K562 (cell line): ENCODE data around the gene CUL4B. TPM values are rescaled to one million over a fixed set of nuclear protein-coding genes. Genes with fewer than 3 reads are reported as not detected.

ENCODE experiments used
- BCL6 ChIP-seq: fragments of 250-450 bp; sonication (Bioruptor Pico); IDR thresholded peaks from 2 replicates; pipeline ENCODE4 v1.4.0; 2020
- BRD9 ChIP-seq: fragments of 450-650 bp; IDR thresholded peaks from 2 replicates; pipeline ENCODE4 v1.6.1; 2018; ENCODE audit warnings: low read depth; ENCODE audit not compliant: partially characterized antibody
- CBFB ChIP-seq: sonication (generic); formaldehyde crosslinking; IDR thresholded peaks from 2 replicates; pipeline ENCODE4 v1.4.0; 2020; ENCODE audit warnings: mild to moderate bottlenecking, missing genetic modification reagents
- GTF2A2 ChIP-seq: IDR thresholded peaks from 2 replicates; pipeline ENCODE4 v1.6.1; 2016; ENCODE audit warnings: mild to moderate bottlenecking, missing genetic modification characterization, missing compliant biosample characterization
- KAT7 ChIP-seq: sonication (generic); formaldehyde crosslinking; IDR thresholded peaks from 2 replicates; pipeline ENCODE4 v1.8.0; 2022; ENCODE audit warnings: missing genetic modification reagents, mild to moderate bottlenecking, borderline replicate concordance
- MTA2 ChIP-seq: fragments of 450-650 bp; IDR thresholded peaks from 2 replicates; pipeline ENCODE4 v1.6.1; 2016; ENCODE audit warnings: low read depth
- NR1H2 ChIP-seq: sonication (generic); formaldehyde crosslinking; IDR thresholded peaks from 2 replicates; pipeline ENCODE4 v1.4.0; 2020; ENCODE audit warnings: mild to moderate bottlenecking, missing genetic modification reagents
- POLR3A ChIP-seq: IDR thresholded peaks from 2 replicates; pipeline ENCODE4 v1.6.1; 2011; ENCODE audit warnings: borderline replicate concordance, mild to moderate bottlenecking, moderate library complexity; ENCODE audit not compliant: insufficient read length, insufficient read depth; ENCODE audit errors: extremely low read depth
- TBL1XR1 ChIP-seq, 2 experiments: IDR thresholded peaks; 2 replicates each; pipeline ENCODE4 v1.6.1; 2012; ENCODE audit warnings: improper control_type of control experiment in 2 of 2, low read length in 2 of 2, mild to moderate bottlenecking in 1 of 2
- TEAD4 ChIP-seq, 2 experiments: sonication (generic) in 1 of 2; formaldehyde crosslinking in 1 of 2; IDR thresholded peaks; 2 replicates each; pipeline versions ENCODE4 v1.6.1 to v1.8.0; 2012 to 2022; ENCODE audit warnings: borderline replicate concordance in 1 of 2, inconsistent platforms in 1 of 2, low read length in 1 of 2, mild to moderate bottlenecking in 1 of 2, missing genetic modification reagents in 1 of 2
- THAP12 ChIP-seq: fragments of 250-450 bp; sonication (Bioruptor Pico); IDR thresholded peaks from 2 replicates; pipeline ENCODE4 v1.9.0; 2021; ENCODE audit warnings: mild to moderate bottlenecking, inconsistent platforms
- ZC3H11A ChIP-seq: IDR thresholded peaks from 2 replicates; pipeline ENCODE4 v1.6.1; 2012; ENCODE audit warnings: low read depth, low read length, improper control_type of control experiment
- ZNF655 ChIP-seq: fragments of 250-450 bp; sonication (Bioruptor Pico); IDR thresholded peaks from 2 replicates; pipeline ENCODE4 v1.5.0; 2021
- ZNF75A ChIP-seq: fragments of 450-650 bp; formaldehyde crosslinking; IDR thresholded peaks from 2 replicates; pipeline ENCODE4 v1.4.0; 2020; ENCODE audit warnings: mild to moderate bottlenecking
- ZSCAN29 ChIP-seq: fragments of 450-650 bp; IDR thresholded peaks from 2 replicates; pipeline ENCODE4 v1.6.1; 2017
- polyA plus RNA-seq, 8 experiments: library from polyadenylated mRNA; depleted of rRNA in 4 of 8; stranded (reverse) in 5 of 8; unstranded in 3 of 8; fragments of >200 nt; fragmentation: Nextera tagmentation in 2 of 8; fragmentation: Illumina TruSeq in 1 of 8; extraction: Ambion mirVana in 2 of 8; extraction: Trizol in 1 of 8; gene quantifications; 2 replicates each; pipeline versions ENCODE4 v1.2.1 to v1.2.3, GENCODE V29; 2011 to 2014; ENCODE audit warnings: inconsistent platforms in 1 of 8, missing spikeins in 1 of 8
- total RNA-seq, 7 experiments: library from RNA; depleted of rRNA in 6 of 7; stranded (reverse); fragments of >200 nt in 6 of 7; fragmentation: Illumina TruSeq in 2 of 7; extraction: Trizol in 2 of 7; gene quantifications; 2 replicates each; pipeline versions ENCODE4 v1.2.1 to v1.2.3, GENCODE V29; 2011 to 2021; ENCODE audit warnings: low replicate concordance in 1 of 7
- TF ChIP-seq, protein P1 (sequence below): fragments of 450-650 bp; IDR thresholded peaks from 2 replicates; pipeline ENCODE4 v1.6.1; 2016; ENCODE audit warnings: mild to moderate bottlenecking
- TF ChIP-seq, protein P2 (sequence below), 2 experiments: IDR thresholded peaks; 2 replicates each; pipeline ENCODE4 v1.6.1; 2012; ENCODE audit warnings: improper control_type of control experiment in 2 of 2, low read depth in 2 of 2, low read length in 2 of 2, borderline replicate concordance in 1 of 2
- TF ChIP-seq, protein P3 (sequence below): fragments of 150-350 bp; conservative IDR thresholded peaks from 2 replicates; pipeline ENCODE4 v1.6.1; 2014; ENCODE audit warnings: low read length

The CUL4B gene
- total and polyA plus RNA-seq, 9 of the 15 experiments (the other 6 are each of a cell fraction or from before 2014, with no cell fraction given) = 15.0 to 41.7 (median 37.5) TPM

- no peak for TF ChIP-seq ZC3H11A
- TF ChIP-seq BCL6 = no peak
- TF ChIP-seq CBFB = no peak
- TF ChIP-seq BRD9 = no peak
- TF ChIP-seq, protein P1, sequence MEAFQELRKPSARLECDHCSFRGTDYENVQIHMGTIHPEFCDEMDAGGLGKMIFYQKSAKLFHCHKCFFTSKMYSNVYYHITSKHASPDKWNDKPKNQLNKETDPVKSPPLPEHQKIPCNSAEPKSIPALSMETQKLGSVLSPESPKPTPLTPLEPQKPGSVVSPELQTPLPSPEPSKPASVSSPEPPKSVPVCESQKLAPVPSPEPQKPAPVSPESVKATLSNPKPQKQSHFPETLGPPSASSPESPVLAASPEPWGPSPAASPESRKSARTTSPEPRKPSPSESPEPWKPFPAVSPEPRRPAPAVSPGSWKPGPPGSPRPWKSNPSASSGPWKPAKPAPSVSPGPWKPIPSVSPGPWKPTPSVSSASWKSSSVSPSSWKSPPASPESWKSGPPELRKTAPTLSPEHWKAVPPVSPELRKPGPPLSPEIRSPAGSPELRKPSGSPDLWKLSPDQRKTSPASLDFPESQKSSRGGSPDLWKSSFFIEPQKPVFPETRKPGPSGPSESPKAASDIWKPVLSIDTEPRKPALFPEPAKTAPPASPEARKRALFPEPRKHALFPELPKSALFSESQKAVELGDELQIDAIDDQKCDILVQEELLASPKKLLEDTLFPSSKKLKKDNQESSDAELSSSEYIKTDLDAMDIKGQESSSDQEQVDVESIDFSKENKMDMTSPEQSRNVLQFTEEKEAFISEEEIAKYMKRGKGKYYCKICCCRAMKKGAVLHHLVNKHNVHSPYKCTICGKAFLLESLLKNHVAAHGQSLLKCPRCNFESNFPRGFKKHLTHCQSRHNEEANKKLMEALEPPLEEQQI = no peak
- no peak; the same call in 1 of the 2 replicates for TF ChIP-seq MTA2
- no peak for TF ChIP-seq ZSCAN29
- no peak for TF ChIP-seq NR1H2
- TF ChIP-seq TEAD4 (IDR thresholded peaks at IDR 0.05; ENCODE audit: low read length) = no peak
- no peak for TF ChIP-seq TEAD4 (CRISPR knock-in tag; IDR thresholded peaks at IDR 0.05; ENCODE audit: borderline replicate concordance)
- no peak for TF ChIP-seq ZNF75A
- TF ChIP-seq ZNF655 = no peak
- TF ChIP-seq, protein P2, sequence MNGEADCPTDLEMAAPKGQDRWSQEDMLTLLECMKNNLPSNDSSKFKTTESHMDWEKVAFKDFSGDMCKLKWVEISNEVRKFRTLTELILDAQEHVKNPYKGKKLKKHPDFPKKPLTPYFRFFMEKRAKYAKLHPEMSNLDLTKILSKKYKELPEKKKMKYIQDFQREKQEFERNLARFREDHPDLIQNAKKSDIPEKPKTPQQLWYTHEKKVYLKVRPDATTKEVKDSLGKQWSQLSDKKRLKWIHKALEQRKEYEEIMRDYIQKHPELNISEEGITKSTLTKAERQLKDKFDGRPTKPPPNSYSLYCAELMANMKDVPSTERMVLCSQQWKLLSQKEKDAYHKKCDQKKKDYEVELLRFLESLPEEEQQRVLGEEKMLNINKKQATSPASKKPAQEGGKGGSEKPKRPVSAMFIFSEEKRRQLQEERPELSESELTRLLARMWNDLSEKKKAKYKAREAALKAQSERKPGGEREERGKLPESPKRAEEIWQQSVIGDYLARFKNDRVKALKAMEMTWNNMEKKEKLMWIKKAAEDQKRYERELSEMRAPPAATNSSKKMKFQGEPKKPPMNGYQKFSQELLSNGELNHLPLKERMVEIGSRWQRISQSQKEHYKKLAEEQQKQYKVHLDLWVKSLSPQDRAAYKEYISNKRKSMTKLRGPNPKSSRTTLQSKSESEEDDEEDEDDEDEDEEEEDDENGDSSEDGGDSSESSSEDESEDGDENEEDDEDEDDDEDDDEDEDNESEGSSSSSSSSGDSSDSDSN (IDR thresholded peaks at IDR 0.05; ENCODE audit: borderline replicate concordance in 1 of 2, low read depth in 2 of 2, low read length in 2 of 2) = no peak
- TF ChIP-seq KAT7 (CRISPR knock-in tag) = peak; percentile 42; the same call in 1 of the 2 replicates
- TF ChIP-seq THAP12 = no peak
- no peak for TF ChIP-seq GTF2A2
- TF ChIP-seq, protein P3, sequence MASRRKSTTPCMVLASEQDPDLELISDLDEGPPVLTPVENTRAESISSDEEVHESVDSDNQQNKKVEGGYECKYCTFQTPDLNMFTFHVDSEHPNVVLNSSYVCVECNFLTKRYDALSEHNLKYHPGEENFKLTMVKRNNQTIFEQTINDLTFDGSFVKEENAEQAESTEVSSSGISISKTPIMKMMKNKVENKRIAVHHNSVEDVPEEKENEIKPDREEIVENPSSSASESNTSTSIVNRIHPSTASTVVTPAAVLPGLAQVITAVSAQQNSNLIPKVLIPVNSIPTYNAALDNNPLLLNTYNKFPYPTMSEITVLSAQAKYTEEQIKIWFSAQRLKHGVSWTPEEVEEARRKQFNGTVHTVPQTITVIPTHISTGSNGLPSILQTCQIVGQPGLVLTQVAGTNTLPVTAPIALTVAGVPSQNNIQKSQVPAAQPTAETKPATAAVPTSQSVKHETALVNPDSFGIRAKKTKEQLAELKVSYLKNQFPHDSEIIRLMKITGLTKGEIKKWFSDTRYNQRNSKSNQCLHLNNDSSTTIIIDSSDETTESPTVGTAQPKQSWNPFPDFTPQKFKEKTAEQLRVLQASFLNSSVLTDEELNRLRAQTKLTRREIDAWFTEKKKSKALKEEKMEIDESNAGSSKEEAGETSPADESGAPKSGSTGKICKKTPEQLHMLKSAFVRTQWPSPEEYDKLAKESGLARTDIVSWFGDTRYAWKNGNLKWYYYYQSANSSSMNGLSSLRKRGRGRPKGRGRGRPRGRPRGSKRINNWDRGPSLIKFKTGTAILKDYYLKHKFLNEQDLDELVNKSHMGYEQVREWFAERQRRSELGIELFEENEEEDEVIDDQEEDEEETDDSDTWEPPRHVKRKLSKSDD = no peak
- TF ChIP-seq TBL1XR1 (IDR thresholded peaks at IDR 0.05; ENCODE audit: low read length in 2 of 2) = no peak
- TF ChIP-seq POLR3A = no peak
Measured at GRCh38 chrX:120560405-120560841, 339 bp downstream of the CUL4B start (continued).
